ENCODE results near the gene ZNF77. TPM values are rescaled to one million over a fixed set of nuclear protein-coding genes. Genes with fewer than 3 reads are reported as not detected.
"Not testable (repeated sequence)": the region's sequence is repeated elsewhere in the genome, so short reads cannot be mapped to it uniquely, and the experiment has no call there.

ZNF77 gene
- total RNA-seq, 1 donor from 2014 or later: 4.3 TPM

DNA sequence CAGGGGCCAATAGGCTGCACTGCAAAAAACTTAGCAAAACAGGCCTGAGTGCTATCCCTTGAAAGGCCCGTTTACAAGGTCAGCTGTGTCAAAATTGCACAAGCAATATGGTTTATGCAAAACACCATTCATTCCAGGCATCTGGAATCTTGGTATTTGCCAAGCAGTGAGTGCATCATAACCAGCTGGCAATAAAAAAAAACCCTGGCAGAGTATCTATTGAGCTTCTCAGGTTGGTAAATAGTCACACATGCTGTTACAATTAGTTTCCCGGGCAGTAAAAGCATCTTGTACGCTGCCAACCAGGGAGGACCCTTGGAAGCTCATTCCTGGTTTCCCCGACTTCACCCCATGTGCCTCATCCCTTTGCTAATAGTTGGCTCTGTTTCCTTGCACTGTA lies 21.3 kb downstream of the ZNF77 start:
- intact Hi-C loops (cut with micrococcal nuclease): no loop called here

DNA sequence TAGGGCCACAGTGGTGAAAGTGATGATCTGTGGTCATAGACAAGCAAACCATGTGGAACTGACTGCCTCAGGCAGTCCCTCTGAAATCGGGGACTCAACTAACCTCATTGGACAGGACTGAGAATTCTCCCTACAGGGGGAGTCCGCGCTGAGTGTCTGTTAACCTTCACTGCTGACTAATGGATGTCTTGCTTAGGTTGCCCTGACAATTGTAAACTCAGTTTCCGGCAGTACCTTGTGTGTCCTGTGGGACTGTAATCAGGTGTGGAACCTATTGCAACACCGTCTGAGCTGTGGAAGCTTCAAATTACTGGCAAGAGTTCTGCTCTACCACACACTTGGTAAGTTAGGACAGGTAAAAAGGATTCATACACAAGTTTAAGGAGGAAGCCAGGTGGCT lies 21.8 kb downstream of the ZNF77 start:
- intact Hi-C loops (cut with micrococcal nuclease): no loop called here

DNA sequence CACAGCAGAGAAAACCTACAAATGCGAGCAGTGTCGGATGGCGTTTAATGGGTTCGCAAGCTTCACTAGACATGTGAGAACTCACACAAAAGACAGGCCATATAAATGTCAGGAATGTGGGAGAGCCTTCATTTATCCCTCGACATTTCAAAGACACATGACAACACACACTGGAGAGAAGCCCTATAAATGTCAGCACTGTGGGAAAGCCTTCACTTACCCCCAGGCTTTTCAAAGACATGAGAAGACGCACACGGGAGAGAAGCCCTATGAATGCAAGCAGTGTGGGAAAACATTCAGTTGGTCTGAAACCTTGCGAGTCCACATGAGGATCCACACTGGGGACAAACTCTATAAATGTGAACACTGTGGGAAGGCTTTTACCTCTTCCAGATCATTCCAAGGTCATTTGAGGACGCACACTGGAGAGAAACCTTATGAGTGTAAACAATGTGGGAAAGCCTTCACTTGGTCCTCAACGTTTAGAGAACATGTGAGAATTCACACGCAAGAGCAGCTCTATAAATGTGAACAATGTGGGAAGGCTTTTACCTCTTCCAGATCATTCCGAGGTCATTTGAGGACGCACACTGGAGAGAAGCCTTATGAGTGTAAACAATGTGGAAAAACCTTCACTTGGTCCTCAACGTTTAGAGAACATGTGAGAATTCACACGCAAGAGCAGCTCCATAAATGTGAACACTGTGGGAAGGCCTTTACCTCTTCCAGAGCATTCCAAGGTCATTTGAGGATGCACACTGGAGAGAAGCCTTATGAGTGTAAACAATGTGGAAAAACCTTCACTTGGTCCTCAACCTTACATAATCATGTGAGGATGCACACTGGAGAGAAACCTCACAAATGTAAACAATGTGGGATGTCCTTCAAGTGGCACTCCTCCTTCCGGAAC lies 27.2 kb downstream of the ZNF77 start:
- intact Hi-C loops (cut with micrococcal nuclease): no loop called here

DNA sequence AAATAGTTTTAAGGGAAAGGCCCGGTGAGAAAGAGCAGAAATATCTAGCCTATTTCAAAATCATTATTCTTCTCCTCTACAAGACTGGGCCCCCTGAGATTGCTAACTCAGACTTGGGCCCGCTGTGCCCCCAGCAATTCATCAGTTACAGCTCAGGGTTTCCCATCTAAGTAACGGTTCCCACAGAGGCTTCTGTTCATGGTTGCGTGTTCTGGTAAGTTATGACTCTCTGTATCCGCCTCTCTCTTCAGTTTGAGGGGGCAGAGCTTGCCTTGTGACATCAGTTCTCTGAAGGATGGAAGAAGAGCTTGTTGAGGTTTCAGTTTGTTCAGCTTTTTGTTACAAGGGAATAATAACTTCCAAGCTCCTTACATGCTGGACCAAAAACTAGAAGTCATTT lies 32.5 kb downstream of the ZNF77 start:
- intact Hi-C loops (cut with micrococcal nuclease): no loop called here

DNA sequence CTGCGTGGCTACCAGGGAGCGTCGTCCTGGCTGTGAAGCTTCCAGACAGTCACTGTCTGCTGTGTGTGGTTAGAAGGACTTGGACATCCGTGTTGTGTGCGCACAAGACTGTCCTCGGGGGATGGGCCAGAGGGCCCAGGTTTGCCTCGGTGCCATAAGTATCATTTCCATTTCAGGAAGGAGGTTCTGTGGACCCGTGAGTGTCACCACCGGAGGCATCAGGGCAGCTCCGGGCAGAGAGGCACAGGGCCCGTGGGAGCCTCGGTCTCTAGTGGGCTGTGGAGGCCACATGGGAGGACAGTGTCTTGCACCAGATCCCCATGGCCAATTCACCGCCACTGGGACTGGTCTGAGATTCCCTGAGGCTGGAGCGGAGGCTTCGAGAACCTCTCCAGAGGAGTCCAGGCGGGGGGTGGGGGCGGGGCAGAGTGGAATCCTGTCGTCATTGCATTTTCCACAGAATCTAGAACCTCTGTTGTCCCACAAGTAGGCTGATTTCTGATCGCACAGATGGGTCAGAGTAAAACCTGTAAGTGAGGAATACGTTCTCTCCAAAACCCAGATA lies 38.1 kb downstream of the ZNF77 start:
- intact Hi-C loops (cut with micrococcal nuclease): no loop called here

DNA sequence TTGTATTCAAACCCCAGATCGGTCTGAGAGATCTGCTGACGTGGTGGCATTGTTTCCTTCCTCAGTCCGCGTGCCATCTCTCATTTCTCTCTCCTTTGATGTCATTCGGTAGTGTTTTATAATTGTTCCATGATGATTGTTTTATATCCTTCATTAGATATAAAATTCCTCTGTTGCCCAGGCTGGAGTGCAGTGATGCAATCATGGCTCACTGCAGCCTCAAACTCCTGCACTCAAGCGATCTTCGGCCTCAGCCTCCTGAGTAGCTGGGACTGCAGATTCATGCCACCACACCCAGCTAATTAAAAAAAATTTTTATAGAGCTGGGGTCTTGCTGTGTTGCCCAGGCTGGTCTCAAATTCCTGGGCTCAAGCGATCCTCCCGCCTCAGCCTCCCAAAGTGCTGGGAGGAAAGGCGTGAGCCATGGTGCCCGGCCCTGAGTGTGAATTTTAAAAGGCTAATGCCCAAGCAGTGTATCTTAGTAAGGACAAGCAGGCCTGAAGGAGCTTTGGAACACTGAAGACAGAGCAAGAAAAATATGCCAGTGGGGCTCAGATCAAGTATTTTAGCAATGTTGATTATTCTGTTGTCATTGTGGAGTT lies 38.8 kb downstream of the ZNF77 start:
- intact Hi-C loops (cut with micrococcal nuclease): no loop called here

DNA sequence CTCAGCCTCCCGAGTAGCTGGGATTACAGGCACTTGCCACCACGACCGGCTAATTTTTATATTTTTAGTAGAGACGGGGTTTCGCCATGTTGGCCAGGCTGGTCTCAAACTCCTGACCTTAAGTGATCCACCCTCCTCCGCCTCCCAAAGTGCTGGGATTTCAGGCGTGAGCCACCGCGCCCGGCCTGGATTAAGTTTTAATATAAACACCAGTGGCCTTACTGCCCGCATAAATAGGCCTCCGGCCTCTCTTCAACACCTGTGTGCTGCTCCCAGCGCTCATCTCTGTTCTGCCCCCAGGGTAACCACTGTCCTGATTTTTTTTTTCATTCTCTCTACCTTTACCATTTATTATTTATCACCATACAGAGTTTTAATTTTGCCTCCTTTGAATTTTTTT lies 41.4 kb downstream of the ZNF77 start:
- intact Hi-C loops (cut with micrococcal nuclease): not testable (repeated sequence)

DNA sequence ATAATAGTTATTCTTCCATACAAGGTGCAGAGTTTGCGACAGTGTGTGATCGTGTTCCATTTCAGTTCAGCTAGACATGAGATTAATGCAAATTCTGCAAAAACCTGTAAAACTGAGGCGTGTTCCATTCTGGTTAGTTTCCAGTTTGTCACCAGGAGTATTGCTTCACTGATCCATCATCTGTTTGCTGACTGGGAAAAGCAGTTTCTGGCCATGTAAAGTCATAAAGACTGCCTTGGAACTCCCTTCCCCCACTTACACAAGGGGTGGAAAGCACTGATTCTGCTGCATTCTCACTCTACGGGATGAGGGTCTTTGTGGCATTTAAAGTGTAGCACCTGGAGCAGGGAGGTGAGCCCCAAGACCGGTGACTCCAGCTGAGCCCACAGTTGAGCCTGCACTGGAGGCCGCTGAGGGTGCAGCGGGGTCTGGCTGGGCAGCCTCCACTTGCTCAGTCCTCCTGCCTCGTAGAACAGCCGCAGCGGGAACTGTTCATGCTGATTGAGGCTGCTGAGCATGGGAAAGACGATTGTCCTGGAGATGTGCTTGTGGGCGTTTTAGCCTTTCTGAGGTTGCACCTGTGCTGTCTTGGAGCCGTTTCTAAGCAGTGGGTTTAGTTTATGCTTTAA lies 42.1 kb downstream of the ZNF77 start:
- intact Hi-C loops (cut with micrococcal nuclease): no loop called here

DNA sequence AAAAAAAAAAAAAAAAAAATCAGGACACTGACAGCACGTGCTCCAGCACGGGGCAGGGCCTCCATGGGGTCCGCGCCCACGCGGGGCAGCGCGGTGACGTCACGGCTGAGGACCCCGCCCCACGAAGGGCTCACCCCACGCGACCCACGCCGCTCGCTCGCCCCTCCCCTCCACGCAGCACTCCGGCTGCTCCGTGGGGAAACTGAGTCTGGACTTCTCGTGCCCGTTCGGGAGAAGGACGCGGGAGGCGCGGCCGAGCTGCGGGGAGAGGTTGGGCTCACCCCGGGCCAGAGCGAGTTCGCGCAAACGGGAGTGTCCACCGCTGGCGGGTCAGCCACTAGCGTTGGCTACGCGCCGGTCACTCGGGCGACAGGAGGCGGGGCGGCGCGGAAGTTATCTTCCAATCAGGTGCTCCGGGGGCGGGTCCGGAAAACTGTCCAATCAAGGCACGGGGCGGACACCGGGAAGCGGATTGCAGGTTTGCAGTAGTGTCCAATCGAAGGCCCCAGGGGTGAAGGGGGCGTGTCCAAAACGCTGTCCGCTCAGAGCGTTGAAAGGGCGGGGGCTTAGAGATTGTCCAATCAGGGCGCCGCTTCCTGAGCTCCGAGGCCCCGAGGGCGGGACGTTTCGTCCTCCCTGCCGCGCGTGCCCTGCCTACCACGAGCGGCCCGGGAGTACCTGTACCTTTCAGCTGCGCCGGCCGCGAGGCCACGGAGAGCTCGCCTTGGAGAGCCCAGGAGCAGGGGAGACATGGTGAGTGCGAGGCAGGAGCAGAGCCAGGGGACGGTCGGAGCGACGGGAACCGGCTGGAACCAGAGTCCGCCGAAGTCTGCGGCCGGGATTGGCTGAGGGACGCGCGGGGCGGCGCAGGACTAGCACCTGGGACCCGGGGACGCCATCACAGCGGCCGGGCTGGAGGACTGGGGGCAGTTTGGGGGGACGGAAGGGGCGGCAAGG lies 44.2 kb downstream of the ZNF77 start, which contains the start of gene ZNF57:
ZNF57 (plus strand) TSS at position 633 of the 957 bp plus-strand sequence; CDS start at position 751, 118 bp downstream.
- intact Hi-C loops (cut with micrococcal nuclease): loop anchor here (2.0 kb wide), 1 partner anchor 44 kb away; the partner anchor contains the start of gene ZNF77

DNA sequence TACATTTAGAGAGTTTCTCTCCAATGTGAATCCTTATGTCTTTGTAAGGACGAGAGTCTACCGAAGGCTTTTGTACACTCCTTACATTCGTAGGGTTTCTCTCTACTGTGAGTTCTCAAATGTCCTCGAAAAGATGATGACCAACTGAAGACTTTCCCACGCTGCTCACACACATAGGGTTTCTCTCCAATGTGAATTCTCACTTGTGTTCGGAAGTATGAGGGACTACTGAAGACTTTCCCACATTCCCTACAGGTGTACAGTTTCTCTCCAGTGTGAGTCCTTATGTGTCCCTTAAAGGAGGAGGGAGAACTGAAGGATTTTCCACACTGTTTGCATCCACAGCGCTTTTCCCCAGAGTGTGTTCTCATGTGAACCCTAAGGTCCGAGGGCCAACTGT lies 48.1 kb downstream of the ZNF77 start:
- intact Hi-C loops (cut with micrococcal nuclease): no loop called here

DNA sequence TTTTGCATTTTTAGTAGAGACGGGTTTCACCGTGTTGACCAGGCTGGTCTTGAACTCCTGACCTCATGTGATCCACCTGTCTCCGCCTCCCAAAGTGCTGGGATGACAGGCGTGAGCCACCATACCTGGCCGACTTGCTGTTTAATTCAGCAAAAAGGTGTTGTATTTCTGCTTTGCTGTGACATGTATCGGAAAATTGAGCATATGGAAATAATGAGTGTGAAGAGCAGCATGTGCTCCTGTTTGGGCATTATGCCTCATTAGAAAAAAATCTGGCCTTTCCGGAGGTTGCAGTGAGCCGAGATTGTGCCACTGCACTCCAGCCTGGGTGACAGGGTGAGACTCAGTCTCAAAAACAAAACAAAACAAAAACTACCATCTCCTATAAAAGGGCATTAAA lies 54.2 kb downstream of the ZNF77 start:
- intact Hi-C loops (cut with micrococcal nuclease): not testable (repeated sequence)

DNA sequence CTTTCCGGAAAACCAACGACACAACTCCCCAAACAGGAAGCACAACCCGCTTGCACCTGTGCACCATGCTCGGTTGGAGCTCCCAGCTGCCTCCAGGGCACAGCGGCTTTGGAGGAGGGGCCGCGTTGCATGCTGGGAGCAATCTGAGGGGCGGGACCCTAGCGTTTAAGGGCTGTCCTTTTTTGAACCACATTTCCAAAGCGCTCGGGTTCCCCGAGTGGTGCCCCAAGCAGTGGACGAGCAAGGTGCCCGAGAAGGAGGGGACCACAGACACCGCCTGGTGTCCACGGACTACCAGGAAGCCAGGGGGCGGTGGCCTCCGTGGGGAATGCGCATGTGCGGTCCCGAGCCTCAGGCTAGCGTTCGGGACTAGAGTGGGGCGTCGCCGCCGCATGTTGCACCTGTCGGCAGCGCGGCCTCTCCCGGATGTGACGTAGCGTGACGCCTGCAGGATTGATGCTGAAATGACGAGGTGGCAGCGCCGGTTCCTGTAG lies 56.0 kb downstream of the ZNF77 start:
- intact Hi-C loops (cut with micrococcal nuclease): no loop called here

DNA sequence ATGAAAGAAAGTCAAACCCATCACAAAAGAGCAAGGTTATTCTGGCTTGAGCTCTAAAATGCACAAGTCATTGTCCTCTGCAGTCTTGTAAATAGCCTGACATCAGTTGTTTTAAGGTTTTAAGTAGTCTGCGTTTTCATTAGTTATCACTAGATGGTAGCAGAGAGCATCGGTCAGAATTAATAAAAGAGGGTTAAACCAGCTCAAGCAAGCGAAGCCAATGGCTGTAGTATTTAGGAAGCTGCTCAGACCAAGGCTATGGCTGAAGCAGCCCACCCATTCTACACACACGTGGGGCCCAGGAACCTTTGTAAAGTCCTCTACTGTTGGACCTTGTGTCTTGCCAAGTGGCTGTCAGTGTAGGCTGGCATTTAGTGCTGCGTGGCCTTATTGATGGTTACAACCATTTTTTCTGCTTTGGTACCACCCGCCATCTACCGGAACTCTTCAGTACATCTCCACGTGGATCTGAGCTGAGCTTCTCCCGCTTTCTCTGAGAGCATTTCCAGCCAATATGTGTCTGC lies 57.3 kb downstream of the ZNF77 start:
- intact Hi-C loops (cut with micrococcal nuclease): no loop called here

DNA sequence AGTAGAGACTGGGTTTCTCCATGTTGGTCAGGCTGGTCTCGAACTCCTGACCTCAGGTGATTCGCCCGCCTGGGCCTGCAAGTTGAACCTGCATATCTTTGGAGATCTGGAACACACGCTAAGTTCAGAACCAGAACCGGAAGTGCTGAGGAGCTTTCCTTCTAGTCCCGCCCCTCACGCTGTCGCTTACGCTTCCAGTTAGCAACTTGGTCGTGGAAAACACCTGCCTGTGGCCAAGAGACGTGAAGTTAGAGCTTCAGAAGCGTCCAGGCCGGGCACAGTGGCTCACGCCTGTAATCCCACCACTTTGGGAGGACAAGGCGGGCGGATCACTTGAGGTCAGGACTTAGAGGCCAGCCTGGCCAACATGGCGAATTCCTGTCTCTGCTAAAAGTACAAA lies 59.0 kb downstream of the ZNF77 start:
- intact Hi-C loops (cut with micrococcal nuclease): no loop called here

DNA sequence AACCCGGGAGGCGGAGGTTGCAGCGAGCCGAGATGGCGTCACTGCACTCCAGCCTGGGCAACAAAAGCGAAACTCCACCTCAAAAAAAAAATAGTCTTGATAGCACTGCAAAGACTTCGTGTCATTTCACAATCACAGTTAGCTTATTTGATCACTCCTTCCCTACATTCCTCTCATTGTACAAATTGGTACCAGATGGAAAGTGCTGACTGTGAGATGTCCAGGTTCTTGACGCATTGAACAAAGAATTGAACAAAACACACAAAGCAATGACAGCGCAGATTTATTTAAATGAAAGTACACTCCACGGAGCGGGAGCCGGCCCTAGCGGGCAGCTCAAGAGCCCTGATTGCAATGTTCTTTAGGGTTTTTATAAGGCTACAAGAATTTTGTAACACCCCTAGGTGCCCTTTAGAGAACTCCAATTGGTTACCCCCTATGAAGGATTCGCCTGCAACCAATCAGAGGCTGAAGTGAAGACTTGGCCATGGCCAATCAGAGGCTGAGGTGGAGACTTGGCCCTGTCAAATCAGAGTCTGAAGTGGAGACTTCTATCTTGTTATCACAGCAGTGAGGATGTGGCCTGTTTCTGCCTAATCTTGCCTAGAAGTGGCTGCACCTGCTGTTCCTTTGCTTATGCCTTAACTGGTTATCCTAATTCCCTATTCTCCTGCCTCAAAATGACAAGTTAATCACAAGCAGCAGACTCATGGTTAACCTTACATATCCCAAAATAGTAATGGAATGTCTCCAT lies 60.9 kb downstream of the ZNF77 start:
- intact Hi-C loops (cut with micrococcal nuclease): no loop called here

Measured in T-helper 2 cell treated with Interferon-gamma antibody and Interleukin-4, amounts not matched to agents 100 ng/mL and 5 ng/mL, for 36 hours (primary cell).